Measurements from ENCODE around the gene HOXD1.

Gene HOXD1

DNA sequence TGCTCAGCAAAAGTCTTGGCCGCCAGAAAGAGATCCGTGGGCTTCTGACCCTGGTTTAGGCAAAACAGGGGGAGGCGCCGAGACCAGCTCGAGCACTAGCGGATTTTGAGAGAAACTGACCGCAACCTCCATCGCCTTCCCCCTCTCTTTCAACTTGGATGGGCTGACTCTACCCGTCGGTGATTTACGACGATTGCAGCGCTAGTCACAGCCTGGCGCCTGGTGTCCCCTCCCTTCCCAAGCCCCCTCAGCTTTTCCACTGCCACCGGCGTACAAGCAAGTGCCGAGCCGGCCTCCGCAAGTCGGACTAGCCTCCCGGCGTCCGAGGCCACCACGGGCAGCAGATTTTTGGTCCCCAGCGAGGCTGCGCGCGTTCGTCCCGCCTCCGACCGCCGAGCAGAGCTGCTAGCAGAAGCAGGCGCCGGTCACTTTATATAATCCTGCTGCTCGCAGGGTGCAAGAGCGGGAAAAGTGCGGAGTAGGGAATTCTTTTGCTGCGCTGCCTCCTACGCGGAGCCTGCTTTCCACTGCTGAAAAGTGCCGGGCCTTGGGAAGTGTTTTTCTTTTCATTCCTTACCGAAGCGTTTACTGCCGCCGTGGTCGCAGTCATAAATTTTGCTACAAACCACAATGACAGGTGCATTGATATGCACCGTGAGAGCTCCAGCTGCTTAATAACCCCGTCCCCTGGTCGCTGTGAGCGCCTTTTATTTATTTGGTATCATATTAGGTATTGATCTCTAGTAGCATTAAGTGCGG is 23.7 kb upstream of the HOXD1 start:
- no peak for DNase-seq (ENCODE audit: low read depth in 1 of 2, low spot score in 1 of 2)

DNA sequence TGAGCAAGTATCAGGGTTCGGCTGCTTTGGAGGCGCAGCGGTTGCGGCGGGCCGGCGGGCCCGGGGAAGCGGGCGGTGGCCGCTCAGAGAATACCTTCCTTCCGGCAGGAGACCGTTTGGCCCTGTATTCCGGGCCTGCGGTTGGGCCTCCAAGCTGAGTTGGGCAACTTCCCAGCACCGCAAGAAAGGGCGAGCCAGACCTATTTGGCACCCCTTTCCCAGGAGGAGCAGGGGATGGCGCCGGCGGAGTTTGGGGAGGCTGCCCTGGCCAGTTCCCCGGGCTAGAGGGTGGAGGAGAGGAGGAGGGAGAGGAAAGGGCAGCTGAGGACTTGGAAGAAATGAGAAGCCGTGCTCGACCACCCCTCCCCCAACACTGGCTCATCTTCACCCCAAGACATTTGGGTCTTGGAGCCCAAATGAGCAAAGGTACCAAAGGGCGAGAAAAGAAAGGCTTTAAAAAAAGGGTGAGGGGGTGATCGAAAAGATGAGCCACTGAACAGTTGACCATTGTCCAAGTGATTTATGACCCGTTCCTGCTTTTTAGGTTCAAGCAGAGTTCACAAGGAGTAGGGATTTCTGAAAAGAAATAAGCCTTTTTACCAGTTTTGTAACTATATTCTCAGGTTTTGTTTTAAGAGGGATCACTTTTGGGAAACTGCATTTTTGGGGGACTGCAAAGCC is 23.0 kb upstream of the HOXD1 start:
- DNase-seq (ENCODE audit: low read depth in 1 of 2, low spot score in 1 of 2): no peak

DNA sequence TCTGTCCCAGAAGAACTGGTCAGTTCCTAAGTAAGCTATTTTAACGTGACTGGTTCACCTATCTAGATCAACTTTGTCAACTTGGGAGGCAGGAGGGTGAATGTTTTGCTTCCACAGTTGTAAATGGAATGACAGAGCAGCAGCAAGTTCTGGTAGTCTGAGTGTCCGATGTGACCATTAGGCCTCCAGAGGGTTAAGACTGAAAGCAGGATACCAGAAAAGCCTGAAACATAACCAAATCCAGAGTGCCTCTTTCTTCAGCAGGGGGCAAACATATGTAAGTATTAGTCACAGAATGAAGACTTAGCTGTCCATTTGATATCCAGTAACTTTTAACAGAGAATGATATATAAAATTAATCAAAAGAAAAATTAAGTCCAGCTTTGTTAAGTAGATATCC is 22.2 kb upstream of the HOXD1 start:
- no peak for DNase-seq (ENCODE audit: low read depth in 1 of 2, low spot score in 1 of 2)

DNA sequence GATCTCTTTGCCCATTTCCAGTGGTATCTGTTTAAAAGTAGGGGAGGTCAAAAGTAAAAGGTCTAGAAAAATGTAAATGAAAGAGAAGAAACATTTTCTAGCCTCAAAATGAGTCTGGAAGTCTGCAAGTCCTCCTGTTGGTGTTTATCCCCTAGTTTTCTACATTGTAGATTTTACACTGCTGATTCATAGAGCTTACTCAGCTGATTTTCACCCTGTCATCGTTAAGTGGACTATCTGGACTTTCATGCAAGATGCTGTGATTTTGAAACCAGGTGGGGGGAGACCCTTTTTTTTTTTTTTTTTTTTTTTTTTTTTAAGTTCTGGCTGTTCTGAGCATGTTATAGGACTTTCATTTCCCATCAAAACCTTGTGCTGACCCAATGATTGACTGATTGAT is 21.1 kb upstream of the HOXD1 start:
- no peak for DNase-seq (ENCODE audit: low read depth in 1 of 2, low spot score in 1 of 2)

DNA sequence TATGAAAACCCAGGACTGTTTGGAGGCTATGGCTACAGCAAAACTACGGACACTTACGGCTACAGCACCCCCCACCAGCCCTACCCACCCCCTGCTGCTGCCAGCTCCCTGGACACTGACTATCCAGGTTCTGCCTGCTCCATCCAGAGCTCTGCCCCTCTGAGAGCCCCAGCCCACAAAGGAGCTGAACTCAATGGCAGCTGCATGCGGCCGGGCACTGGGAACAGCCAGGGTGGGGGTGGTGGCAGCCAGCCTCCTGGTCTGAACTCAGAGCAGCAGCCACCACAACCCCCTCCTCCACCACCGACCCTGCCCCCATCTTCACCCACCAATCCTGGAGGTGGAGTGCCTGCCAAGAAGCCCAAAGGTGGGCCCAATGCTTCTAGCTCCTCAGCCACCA is 19.3 kb upstream of the HOXD1 start:
- DNase-seq (ENCODE audit: low read depth in 1 of 2, low spot score in 1 of 2): no peak

DNA sequence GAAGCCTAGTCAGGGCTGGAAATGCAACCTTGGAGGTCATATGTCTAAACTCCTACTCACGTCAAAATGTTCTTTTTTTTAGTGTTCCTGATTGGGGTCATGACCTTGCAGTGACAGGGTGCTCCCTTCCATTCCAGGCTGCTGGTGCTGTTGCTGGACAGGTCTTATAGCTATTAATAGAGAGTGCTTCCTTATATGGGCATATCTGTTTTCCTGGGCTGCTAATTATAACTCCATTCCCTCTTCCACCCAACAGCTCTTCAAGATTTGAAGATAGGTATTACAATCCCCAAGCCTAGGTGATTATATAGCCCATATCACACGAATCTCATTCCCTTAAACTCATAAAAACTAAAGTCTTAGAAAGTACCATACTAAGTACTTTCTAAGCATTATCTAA is 18.8 kb upstream of the HOXD1 start:
- DNase-seq (ENCODE audit: low read depth in 1 of 2, low spot score in 1 of 2): no peak

DNA sequence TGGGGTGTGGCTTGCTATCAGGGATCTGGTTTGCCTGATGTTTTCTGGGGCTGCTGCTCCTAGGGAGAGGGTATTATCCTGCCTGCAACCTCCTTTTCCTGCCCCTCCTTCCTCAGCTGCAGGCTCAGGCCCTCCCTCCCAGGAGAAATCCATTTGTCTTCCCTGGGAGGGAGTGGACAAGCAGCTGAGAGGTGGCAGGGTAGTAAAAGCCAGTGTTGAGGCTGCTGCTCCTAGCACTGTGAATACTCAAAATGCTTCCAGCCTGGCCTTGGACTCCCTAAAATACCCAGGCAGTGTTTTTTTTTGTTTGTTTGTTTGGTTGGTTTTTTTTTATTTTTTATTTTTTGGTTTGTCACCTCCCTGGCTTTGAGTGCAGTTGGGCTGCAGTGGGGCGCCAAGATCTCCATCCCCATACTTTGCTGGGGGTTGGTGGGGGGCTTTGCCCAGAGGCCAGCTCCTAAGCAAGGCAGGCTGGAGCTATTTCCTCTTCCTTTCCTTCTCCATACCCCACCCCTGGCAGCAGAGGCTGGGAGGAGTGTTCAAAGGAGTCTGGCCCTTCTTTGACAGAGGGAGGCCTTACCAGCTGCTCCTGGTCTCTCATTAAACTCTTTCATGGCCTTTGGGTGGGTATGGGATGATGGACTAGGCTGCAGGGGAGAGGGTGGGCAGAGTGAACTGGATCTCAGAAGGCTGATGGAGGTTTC is 17.7 kb upstream of the HOXD1 start:
- no peak for DNase-seq (ENCODE audit: low read depth in 1 of 2, low spot score in 1 of 2)

DNA sequence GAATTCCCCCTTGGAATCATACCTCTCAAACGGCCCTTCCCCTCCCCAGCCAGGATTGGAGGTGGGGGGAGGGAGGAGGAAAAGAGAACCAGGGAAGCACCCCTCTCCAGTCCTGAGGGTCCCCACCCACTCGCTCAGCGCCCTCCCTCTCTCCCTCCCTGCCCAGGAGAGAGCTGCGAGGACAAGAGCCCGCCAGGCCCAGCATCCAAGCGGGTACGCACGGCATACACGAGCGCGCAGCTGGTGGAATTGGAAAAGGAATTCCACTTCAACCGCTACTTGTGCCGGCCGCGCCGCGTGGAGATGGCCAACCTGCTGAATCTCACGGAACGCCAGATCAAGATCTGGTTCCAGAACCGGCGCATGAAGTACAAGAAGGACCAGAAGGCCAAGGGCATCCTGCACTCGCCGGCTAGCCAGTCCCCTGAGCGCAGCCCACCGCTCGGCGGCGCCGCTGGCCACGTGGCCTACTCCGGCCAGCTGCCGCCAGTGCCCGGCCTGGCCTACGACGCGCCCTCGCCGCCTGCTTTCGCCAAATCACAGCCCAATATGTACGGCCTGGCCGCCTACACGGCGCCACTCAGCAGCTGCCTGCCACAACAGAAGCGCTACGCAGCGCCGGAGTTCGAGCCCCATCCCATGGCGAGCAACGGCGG is 17.0 kb upstream of the HOXD1 start:
- no peak for DNase-seq (ENCODE audit: low read depth in 1 of 2, low spot score in 1 of 2)

DNA sequence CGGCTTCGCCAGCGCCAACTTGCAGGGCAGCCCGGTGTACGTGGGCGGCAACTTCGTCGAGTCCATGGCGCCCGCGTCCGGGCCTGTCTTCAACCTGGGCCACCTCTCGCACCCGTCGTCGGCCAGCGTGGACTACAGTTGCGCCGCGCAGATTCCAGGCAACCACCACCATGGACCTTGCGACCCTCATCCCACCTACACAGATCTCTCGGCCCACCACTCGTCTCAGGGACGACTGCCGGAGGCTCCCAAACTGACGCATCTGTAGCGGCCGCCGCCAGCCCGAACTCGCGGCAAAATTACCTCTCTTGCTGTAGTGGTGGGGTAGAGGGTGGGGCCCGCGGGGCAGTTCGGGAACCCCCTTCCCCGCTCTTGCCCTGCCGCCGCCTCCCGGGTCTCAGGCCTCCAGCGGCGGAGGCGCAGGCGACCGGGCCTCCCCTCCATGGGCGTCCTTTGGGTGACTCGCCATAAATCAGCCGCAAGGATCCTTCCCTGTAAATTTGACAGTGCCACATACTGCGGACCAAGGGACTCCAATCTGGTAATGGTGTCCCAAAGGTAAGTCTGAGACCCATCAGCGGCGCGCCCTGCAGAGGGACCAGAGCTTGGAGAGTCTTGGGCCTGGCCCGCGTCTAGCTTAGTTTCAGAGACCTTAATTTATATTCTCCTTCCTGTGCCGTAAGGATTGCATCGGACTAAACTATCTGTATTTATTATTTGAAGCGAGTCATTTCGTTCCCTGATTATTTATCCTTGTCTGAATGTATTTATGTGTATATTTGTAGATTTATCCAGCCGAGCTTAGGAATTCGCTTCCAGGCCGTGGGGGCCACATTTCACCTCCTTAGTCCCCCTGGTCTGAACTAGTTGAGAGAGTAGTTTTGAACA is 16.2 kb upstream of the HOXD1 start:
- DNase-seq (ENCODE audit: low read depth in 1 of 2, low spot score in 1 of 2): no peak

DNA sequence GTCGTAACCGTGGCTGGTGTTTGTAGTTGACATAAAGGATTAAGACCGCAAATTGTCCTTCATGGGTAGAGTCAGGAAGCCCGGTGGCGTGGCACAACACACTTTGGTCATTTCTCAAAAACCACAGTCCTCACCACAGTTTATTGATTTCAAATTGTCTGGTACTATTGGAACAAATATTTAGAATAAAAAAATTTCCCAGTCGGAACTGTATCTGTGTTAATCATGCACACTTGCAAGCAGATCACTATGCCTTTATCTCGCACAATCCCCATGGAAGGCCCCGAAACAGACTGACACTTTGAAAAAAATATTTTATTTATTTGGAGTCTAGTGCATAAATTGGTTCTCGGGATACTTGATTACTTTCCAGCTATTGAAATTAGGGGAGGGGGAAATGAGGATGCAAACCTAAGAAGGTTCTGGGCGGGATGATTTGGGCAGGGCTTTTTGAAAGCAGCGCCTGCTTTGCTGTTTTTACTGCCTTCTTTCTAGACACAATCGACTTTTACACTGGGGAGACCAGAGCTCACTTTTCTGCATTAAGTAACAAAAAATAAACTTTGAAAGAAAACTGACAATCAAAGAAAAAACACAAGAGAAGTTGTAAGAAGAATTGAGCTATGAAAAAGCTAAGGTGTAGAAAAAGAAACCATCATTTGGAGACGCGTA is 15.4 kb upstream of the HOXD1 start:
- no peak for DNase-seq (ENCODE audit: low read depth in 1 of 2, low spot score in 1 of 2)

DNA sequence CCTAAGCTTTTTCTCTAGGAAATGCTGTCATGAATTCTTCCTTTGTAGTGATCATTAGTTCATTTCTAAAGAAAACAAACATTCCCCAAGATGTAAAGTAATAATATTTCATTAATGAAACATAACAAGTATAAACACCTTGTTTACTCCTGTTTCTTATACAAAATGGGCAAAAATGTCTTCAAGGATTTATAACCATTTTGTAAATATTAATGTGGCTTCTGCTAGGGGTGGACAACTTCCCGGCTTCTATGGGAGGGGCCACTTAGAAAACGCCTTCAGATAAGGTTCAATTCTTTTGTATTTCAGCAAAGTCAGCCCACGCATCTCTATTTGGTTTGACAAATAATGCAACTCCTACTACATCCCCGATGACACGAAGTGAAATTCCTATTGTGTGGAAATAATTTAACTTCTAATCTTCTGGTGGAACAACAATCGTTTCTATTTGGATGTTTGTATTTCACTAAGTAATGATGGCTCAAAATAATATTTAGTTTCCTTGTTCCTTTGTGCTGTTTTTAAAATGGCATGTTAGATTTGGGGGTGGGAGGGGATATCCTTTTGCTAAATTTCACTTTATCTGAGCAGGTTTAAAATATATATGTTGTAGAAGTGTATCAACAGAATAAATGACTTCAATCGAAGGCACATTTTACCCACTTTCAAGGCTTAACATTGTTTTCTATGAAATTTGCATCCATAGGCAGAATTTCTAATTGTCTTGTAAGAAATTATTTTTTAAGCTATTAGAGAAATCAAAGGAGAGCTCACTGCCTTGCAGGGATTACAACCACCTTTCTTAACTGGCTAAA is 14.7 kb upstream of the HOXD1 start:
- no peak for DNase-seq (ENCODE audit: low read depth in 1 of 2, low spot score in 1 of 2)

DNA sequence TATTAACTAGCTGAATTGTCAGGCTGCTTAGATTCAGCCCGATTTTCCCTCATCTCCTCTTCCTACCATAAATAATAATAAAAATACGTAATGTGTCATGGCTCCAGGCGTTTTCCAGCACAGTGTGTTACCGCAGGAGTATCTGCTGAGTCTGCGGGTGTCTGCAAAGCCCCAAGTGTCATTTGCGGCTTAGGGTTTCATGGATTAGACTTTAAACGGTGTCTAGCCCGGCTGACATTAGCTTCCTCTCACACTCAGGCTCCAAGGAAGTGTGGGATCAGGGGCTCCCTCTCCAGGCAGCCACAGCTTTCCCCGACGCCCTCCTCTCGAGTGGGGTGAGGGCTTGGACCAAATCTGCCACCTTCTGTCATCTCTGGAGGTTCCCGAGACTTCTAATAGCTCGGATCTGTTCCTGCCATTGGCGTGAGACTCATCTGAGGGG is 14.1 kb upstream of the HOXD1 start:
- DNase-seq (ENCODE audit: low read depth in 1 of 2, low spot score in 1 of 2): no peak

DNA sequence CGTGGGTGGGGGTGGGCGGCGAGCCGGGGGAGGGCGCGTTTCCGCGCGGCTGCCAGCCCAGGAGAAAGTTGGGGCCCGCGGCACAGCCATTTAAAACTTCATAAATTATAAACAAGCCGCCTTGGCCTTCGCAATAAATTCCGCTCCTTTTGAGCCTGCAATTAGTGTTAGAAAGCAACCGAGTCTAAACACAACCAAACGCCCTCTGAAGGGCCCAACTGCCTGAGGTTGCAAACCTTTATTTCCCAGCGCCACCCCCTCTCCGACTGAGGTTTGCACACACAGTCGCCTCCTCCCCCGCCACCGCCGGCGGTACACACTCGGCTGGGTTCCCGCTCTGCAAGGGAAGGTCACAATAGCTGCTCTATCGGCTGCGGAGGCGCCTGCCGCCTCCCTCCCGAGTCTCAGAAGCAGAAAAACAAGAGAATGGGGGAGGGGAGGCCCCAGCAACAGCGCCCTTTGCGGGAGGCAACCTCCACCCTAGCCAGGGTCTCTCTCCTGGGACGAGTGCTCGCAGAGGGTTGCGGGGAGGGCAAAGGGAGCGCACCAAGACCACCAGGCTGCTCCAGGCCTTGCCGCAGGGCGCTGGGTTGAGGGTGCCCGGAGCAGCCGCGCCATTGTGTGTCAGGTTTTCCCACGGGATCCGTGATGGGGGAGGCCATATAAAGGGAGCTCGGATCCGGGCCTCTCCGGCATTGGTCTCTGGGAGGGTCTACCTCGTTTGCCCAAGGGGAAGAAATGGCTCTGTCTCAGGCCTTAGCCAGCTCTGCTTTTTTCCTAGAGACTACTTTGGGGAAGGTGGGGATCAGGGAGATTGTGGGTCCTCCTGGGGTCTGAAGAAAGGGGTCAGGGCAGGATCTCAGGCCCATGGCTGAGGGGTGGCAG is 13.4 kb upstream of the HOXD1 start:
- no peak for DNase-seq (ENCODE audit: low read depth in 1 of 2, low spot score in 1 of 2)

DNA sequence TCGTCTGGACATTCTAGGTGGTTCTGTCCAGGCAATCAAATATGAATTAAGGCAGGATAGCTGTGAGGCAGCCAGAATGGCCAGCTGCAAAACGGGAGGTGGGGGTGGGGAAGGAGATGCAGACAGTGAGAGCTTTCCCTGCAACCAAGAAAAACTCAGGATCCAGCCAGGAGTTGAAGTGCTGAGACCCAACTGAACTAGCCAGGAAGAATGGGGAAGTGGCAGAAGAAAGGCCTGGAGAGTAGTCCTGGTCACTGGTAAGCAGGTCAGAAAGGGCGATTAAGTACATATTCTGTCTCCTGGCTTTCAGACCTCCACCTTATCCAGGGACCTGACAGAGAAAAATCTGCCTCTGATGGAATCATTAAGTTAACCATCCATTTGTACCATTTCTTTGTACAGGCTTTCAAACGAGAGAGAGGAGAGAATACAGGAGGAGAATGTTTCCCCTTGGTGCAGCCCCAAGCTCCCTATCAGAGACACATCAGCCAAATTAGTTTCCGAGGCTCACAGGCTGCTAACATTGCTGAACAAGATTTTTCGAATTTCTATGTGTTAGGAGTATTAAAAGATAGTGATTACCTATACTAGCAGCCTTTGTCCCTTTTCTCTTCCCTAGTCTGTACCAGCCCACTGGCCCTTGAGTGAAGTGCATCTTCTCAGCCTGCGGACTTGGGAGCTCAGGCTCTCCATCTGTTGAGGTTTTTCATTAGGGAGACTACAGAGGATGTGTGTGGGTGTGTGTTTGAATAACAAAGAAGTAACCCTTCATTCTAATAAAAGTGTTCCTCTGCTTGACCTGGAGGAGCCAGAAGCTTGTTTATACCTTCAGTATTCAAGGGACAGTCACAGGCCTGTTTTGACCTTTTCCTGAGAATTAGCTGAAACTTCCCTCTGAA is 12.5 kb upstream of the HOXD1 start:
- DNase-seq (ENCODE audit: low read depth in 1 of 2, low spot score in 1 of 2): no peak

DNA sequence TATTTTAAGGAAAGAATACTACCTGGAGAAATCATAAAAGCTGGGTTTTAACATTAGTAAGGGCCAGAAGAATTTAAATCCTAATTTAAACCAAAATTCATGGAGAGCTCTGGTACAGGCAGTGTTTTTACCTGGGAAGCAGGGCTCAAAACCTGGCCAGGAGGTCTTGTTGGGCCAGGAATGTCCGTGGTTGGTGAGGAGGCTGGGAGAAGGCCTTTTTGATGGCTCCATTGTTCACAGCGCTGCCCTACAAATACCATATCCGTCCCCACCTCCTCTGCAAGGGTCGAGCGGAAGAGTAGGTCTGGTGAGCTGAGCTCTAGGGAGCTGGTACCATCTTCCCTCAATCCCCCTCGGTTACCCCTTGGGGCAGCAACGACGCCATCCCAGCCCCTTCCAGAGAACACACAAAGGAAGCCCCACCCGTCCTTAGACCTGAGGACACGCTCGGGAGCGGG is 10.9 kb upstream of the HOXD1 start:
- no peak for DNase-seq (ENCODE audit: low read depth in 1 of 2, low spot score in 1 of 2)

DNA sequence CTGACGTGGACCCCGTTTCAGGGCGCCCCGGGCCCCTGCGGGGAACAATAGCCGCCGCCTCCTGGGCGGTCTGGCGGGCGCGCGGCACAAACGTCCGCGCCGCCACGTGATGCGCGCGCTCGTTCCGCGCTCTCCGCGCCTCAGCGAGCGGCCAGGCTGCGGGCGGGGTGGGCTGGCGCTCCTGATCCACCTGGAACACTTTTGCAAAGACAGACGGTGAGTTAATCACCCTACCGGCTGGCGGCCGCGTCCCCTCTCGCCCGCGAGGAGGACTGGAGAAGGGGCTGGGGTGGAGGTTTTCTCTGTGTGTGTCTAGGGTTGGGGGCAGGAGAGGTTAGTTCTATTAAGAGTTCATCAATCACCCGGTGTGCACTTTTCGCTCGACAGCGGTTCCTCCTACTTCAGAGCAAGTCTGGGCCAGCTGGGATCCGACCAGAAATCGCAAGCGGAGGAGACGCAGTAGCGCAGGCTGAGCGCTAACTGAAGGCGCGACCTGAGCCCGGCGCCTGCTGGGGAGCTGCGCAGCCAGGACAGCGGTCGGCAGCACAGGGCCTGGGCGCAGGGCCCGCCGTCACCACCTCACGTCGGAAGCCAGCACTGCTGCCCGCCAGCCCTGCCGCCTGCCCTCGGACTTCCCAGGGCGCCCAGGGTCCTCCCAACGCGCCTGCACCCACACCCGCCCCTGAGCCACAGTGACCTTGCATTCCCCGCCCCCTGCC is 10.3 kb upstream of the HOXD1 start:
- DNase-seq (ENCODE audit: low read depth in 1 of 2, low spot score in 1 of 2): no peak
